Colonic mucosa (tissue), 4 donors: Measurements from ENCODE around the gene UNC45A. TPM values are rescaled to one million over a fixed set of nuclear protein-coding genes. Genes with fewer than 3 reads are reported as not detected.
A peak's percentile ranks its signal among the peaks of the same experiment; 100 is the strongest.

ENCODE experiments used
- DNase-seq: peaks from one replicate; pipeline ENCODE4 v3.0.0-alpha.2; 2020
- H3K27ac ChIP-seq: fragments of 200-600 bp; one replicate; pipeline ENCODE4 v1.8.0; 2021
- H3K27me3 ChIP-seq: fragments of 200-600 bp; one replicate; pipeline ENCODE4 v1.8.0; 2021
- H3K36me3 ChIP-seq: fragments of 200-600 bp; one replicate; pipeline ENCODE4 v1.8.0; 2021
- H3K4me1 ChIP-seq: fragments of 200-600 bp; one replicate; pipeline ENCODE4 v1.8.0; 2021; ENCODE audit warnings: mild to moderate bottlenecking
- H3K4me3 ChIP-seq: fragments of 200-600 bp; one replicate; pipeline ENCODE4 v1.8.0; 2021
- H3K9ac ChIP-seq, 2 donors: one replicate each; pipeline ENCODE4 v1.7.0; 2013; ENCODE audit warnings: control low read depth in 2 of 2, low read depth in 2 of 2, low read length in 2 of 2
- H3K9me3 ChIP-seq: fragments of 200-600 bp; one replicate; pipeline ENCODE4 v1.8.0; 2021
- CTCF ChIP-seq: fragments of 200-600 bp; IDR thresholded peaks from one replicate; pipeline ENCODE4 v1.8.0; 2022; ENCODE audit warnings: antibody characterized with exemption, mild to moderate bottlenecking
- intact Hi-C: fragments of 100-400 bp; cut with DNase I; formaldehyde crosslinking; loops from one replicate; pipeline ENCODE4 v1.14.1; 2022
- total RNA-seq, 2 donors: library from RNA; stranded (reverse); fragmentation: NEBNext Ultra II Directional in 1 of 2; extraction: Animal tissue kit (Norgen Biotek cat#: 25700) in 1 of 2; gene quantifications; one replicate each; pipeline ENCODE4 v1.2.1, GENCODE V29; 2021
- donor health status: healthy.
- donor health status: DM: no; HTN: no; CAD: no.
- donor health status: DM: no; HTN: no; CAD: no.

Gene UNC45A
- total RNA-seq, 2 donors from 2014 or later = 60.7 to 74.5 TPM

- H3K9ac ChIP-seq = no peak overlapping the region
- intact Hi-C loops = no loop called here
- peaks cover 5% of the 10 kb centered on the region for H3K4me1 ChIP-seq
Measured at GRCh38 chr15:90947577-90948357, 12.7 kb downstream of the UNC45A start.

GRCh38 chr15:90948506-90948905, 13.4 kb downstream of the UNC45A start:
- Histone ChIP-seq H3K36me3 (peaks cover 17% of the 10 kb centered on the region), H3K9me3 (no peaks in the 10 kb centered on the region), H3K9ac (no peak overlapping the region), H3K4me1 (peaks cover 5% of the 10 kb centered on the region), H3K27me3 (no peaks in the 10 kb centered on the region), H3K27ac (no peak overlapping the region), H3K4me3 (no peak overlapping the region)
- intact Hi-C loops = no loop called here
- no peak for TF ChIP-seq CTCF
- no peak for DNase-seq

More at GRCh38 chr15:90947577-90948357, 12.7 kb downstream of the UNC45A start:
- Histone ChIP-seq H3K27me3 (no peaks in the 10 kb centered on the region), H3K9me3 (no peaks in the 10 kb centered on the region), H3K4me3 (no peak overlapping the region), H3K36me3 (peaks cover 19% of the 10 kb centered on the region), H3K27ac (no peak overlapping the region)
- no peak for TF ChIP-seq CTCF
- no peak for DNase-seq

- no peaks in the 10 kb centered on the region for H3K27me3 ChIP-seq
- DNase-seq = no peak
- H3K36me3 ChIP-seq = peaks cover 12% of the 10 kb centered on the region
- peaks cover 8% of the 10 kb centered on the region for H3K4me1 ChIP-seq
- H3K27ac ChIP-seq = peak overlapping the region; percentile 38
- no peak for TF ChIP-seq CTCF
- H3K4me3 ChIP-seq = no peak overlapping the region
- H3K9me3 ChIP-seq = no peaks in the 10 kb centered on the region
- intact Hi-C loops = loop anchor here (10.0 kb wide), 1 partner anchor 325 kb away; no protein-coding TSS in a partner anchor
- H3K9ac ChIP-seq = peak overlapping the region in 1 of 2 donors; percentile 9
Measured at GRCh38 chr15:90949979-90950675, 15.0 kb downstream of the UNC45A start.

GRCh38 chr15:90950676-90951075, 15.6 kb downstream of the UNC45A start:
- no peak for TF ChIP-seq CTCF
- intact Hi-C loops = loop anchor here (10.0 kb wide), 1 partner anchor 324 kb away; no protein-coding TSS in a partner anchor
- no peak overlapping the region for H3K4me3 ChIP-seq
- peaks cover 12% of the 10 kb centered on the region for H3K4me1 ChIP-seq
- H3K27me3 ChIP-seq = no peaks in the 10 kb centered on the region
- H3K9ac ChIP-seq = no peak overlapping the region
- no peaks in the 10 kb centered on the region for H3K9me3 ChIP-seq
- H3K36me3 ChIP-seq = peaks cover 12% of the 10 kb centered on the region
- H3K27ac ChIP-seq = no peak overlapping the region
- DNase-seq = no peak

- H3K36me3 ChIP-seq = peaks cover 5% of the 10 kb centered on the region
- peaks cover 26% of the 10 kb centered on the region for H3K4me1 ChIP-seq
- no peaks in the 10 kb centered on the region for H3K9me3 ChIP-seq
- no peak for TF ChIP-seq CTCF
- H3K27me3 ChIP-seq = no peaks in the 10 kb centered on the region
- no peak overlapping the region for H3K27ac ChIP-seq
- H3K4me3 ChIP-seq = no peak overlapping the region
- DNase-seq = no peak
- no peak overlapping the region for H3K9ac ChIP-seq
- intact Hi-C loops = loop anchor here (10.0 kb wide), 1 partner anchor 322 kb away; no protein-coding TSS in a partner anchor
Measured at GRCh38 chr15:90952901-90953677, 18.0 kb downstream of the UNC45A start.
